SU-DHL-6 (cell line): ENCODE results near the gene TMEM120B.

Source experiments
- H2AFZ ChIP-seq: fragments of 200-600 bp; sonication (generic); 2 replicates; pipeline ENCODE4 v1.6.1; 2014; ENCODE audit warnings: low read depth, mild to moderate bottlenecking, moderate library complexity, mixed read lengths, antibody characterized with exemption, low read length; ENCODE audit not compliant: severe bottlenecking
- H3F3A ChIP-seq: fragments of 200-600 bp; shearing (Covaris generic); 2 replicates; pipeline ENCODE4 v1.6.0; 2016; ENCODE audit warnings: antibody characterized with exemption, mild to moderate bottlenecking; ENCODE audit not compliant: insufficient read depth
- H3K27ac ChIP-seq: fragments of 200-600 bp; sonication (generic); 2 replicates; pipeline ENCODE4 v1.5.1; 2016; ENCODE audit warnings: low read depth, mild to moderate bottlenecking, low read length, moderate library complexity, mixed read lengths
- H3K27me3 ChIP-seq: fragments of 200-600 bp; sonication (generic), shearing (Covaris generic); 2 replicates; pipeline ENCODE4 v1.6.0; 2014; ENCODE audit warnings: mild to moderate bottlenecking, low read length
- H3K36me3 ChIP-seq: fragments of 200-600 bp; sonication (generic); 2 replicates; pipeline ENCODE4 v1.6.1; 2014; ENCODE audit warnings: mild to moderate bottlenecking, low read length, mixed read lengths
- H3K4me2 ChIP-seq: fragments of 300-600, 200-600 bp; shearing (Covaris generic), sonication (generic); 2 replicates; pipeline ENCODE4 v1.6.0; 2014; ENCODE audit warnings: low read length, low read depth, mild to moderate bottlenecking; ENCODE audit not compliant: poor library complexity, severe bottlenecking
- H3K4me3 ChIP-seq: fragments of 200-600 bp; sonication (generic); 2 replicates; pipeline ENCODE4 v1.5.1; 2014; ENCODE audit warnings: antibody characterized with exemption, low read length, mild to moderate bottlenecking, mixed read lengths; ENCODE audit not compliant: insufficient read depth, poor library complexity, severe bottlenecking
- H3K79me2 ChIP-seq: fragments of 200-600 bp; sonication (generic); 2 replicates; pipeline ENCODE4 v1.6.1; 2014; ENCODE audit warnings: mild to moderate bottlenecking, low read length, moderate library complexity; ENCODE audit not compliant: insufficient read depth
- H3K9ac ChIP-seq: fragments of 200-600 bp; sonication (generic); 2 replicates; pipeline ENCODE4 v1.7.0; 2014; ENCODE audit warnings: mild to moderate bottlenecking, low read length
- H3K9me2 ChIP-seq: fragments of 200-600 bp; sonication (generic); replicated peaks from 2 replicates; pipeline ENCODE4 v1.6.1; 2014; ENCODE audit warnings: low read length; ENCODE audit not compliant: insufficient read depth
- H3K9me3 ChIP-seq: fragments of 200-600 bp; sonication (generic); 2 replicates; pipeline ENCODE4 v1.6.1; 2014; ENCODE audit warnings: low read length, mixed read lengths; ENCODE audit not compliant: insufficient read depth
- H4K20me1 ChIP-seq: fragments of 200-600 bp; sonication (generic); 2 replicates; pipeline ENCODE4 v1.6.1; 2014; ENCODE audit warnings: low read depth, mild to moderate bottlenecking, antibody characterized with exemption, low read length, moderate library complexity, mixed read lengths
- EZH2phosphoT487 ChIP-seq: fragments of 200-600 bp; sonication (generic), shearing (Covaris generic); conservative IDR thresholded peaks from 2 replicates; pipeline ENCODE4 v1.6.1; 2018; ENCODE audit warnings: mild to moderate bottlenecking, antibody characterized with exemption, low read length, moderate library complexity, mixed read lengths
- TF ChIP-seq, protein P1 (sequence below): fragments of 200-600 bp; sonication (generic); IDR thresholded peaks from one replicate; pipeline ENCODE4 v1.5.1; 2017; ENCODE audit warnings: antibody characterized with exemption, mild to moderate bottlenecking, low read length, moderate library complexity; ENCODE audit not compliant: insufficient read depth, poor library complexity, severe bottlenecking

The TMEM120B gene

DNA sequence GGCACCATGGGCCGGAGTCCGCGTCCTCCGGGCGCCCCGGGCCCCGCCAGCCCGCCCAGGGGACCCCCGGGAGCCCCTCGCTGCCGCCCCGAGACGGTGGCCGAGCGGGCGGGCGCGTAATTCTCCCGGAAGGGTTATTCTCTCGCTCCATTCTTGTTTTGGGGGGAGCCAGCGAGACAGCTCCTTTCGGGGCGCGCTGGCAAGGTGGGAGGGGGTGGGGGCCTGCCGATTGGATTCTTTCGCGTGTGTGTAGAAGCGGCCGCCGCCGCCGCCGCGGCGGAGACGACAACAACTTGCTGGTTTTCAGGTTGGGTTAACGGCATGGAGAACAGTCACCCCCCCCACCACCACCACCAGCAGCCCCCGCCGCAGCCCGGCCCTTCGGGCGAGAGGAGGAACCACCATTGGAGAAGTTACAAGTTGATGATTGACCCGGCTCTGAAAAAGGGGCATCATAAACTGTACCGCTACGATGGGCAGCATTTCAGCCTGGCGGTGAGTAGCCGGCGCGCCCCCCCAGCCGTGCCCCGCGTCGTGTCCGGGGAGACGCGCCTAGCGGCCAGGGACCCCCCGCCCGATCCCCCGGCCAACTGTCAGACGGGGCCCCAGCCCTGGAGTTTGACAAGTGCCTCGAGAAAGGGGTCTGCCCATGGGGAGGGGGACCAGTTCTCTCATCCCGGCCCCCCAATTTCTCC, 92.0 kb downstream of the TMEM120B start:
- Histone ChIP-seq H3K9me3 (no peaks in the 10 kb centered on the region), H3K9me2 (no peaks in the 10 kb centered on the region), H3F3A (peaks cover 28% of the 10 kb centered on the region), H3K36me3 (no peaks in the 10 kb centered on the region), H3K27ac (peak overlapping the region; percentile 97), H3K4me2 (peak overlapping the region; percentile 96), H3K79me2 (peaks cover 37% of the 10 kb centered on the region), H4K20me1 (no peaks in the 10 kb centered on the region), H3K9ac (peak overlapping the region; percentile 77), H2AFZ (no peak overlapping the region), H3K4me3 (peak overlapping the region; percentile 63), H3K27me3 (no peaks in the 10 kb centered on the region)
- TF ChIP-seq, protein P1, sequence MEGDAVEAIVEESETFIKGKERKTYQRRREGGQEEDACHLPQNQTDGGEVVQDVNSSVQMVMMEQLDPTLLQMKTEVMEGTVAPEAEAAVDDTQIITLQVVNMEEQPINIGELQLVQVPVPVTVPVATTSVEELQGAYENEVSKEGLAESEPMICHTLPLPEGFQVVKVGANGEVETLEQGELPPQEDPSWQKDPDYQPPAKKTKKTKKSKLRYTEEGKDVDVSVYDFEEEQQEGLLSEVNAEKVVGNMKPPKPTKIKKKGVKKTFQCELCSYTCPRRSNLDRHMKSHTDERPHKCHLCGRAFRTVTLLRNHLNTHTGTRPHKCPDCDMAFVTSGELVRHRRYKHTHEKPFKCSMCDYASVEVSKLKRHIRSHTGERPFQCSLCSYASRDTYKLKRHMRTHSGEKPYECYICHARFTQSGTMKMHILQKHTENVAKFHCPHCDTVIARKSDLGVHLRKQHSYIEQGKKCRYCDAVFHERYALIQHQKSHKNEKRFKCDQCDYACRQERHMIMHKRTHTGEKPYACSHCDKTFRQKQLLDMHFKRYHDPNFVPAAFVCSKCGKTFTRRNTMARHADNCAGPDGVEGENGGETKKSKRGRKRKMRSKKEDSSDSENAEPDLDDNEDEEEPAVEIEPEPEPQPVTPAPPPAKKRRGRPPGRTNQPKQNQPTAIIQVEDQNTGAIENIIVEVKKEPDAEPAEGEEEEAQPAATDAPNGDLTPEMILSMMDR = no peak
- TF ChIP-seq EZH2phosphoT487 = no peak

DNA sequence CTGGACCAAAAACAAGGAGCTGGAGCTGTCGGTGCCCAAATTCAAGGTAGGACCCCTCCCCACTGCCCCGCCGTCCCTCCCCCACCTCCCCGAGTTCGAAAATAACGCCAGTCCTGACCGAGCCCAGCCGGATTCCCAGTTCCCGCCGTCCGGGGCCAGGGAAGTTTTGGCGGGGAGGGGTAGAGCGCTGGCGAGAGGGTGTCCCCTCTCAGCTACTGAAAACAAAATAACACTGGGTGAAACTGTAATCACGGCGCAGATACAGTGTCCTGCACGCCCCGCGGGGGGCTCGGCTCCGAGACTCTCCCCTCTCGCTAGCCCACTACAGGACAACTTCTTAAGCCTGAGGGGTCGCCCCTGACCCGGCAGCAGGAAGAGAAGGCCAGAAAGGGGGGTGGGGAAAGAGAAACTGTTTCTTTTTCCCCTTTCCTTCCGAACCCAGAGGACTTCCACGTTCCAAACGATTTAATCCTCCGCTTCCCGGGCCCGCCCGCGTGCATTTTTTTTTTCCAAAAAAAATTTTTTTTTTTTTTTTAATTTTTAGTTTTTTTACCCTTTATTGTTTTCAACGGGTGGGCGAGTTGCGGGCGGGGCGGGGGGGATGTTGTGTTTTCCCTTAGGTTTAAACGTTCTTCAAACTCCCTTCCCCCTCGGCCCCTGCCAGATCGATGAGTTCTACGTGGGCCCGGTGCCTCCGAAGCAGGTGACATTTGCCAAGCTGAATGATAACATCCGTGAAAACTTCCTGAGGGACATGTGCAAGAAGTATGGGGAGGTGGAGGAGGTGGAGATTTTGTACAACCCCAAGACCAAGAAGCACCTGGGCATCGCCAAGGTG, 92.8 kb downstream of the TMEM120B start:
- Histone ChIP-seq H3K36me3 (no peaks in the 10 kb centered on the region), H3F3A (peaks cover 28% of the 10 kb centered on the region), H3K27ac (peak overlapping the region; percentile 97), H3K9ac (peak overlapping the region; percentile 77), H3K27me3 (no peaks in the 10 kb centered on the region), H2AFZ (no peak overlapping the region), H4K20me1 (no peaks in the 10 kb centered on the region), H3K4me3 (peak overlapping the region; percentile 63), H3K4me2 (peak overlapping the region; percentile 96), H3K9me3 (no peaks in the 10 kb centered on the region), H3K9me2 (no peaks in the 10 kb centered on the region), H3K79me2 (peaks cover 37% of the 10 kb centered on the region)
- TF ChIP-seq EZH2phosphoT487 = no peak
- TF ChIP-seq, protein P1 = no peak

DNA sequence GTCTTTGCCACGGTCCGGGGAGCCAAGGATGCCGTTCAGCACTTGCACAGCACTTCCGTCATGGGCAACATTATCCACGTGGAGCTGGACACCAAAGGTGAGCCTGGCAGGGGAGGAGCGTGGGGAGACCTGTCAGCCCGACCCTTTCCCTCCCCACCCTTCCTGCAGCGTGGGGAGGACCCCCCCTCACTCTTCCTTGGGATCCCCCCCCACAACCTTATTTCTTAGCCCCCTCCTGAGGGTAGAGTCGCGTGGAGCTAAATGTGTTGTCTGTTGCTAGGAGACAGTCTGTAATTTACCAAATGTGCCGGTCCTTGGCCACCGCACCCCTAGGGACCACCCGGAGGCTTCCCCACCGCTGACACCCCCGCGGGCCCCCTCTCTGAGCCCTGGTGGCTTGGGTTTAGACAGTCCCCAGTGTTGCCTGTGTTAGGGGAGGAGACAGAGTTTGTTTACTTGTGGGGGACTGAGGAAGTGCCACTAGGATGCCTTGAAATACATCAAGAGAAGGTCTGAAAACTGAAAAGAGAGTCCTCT, 93.5 kb downstream of the TMEM120B start:
- no peak overlapping the region for H2AFZ ChIP-seq
- H3K79me2 ChIP-seq = peaks cover 39% of the 10 kb centered on the region
- H3K27ac ChIP-seq = peak overlapping the region; percentile 97
- peak overlapping the region; percentile 96 for H3K4me2 ChIP-seq
- H3F3A ChIP-seq = peaks cover 33% of the 10 kb centered on the region
- H4K20me1 ChIP-seq = no peaks in the 10 kb centered on the region
- H3K9ac ChIP-seq = peak overlapping the region; percentile 77
- no peaks in the 10 kb centered on the region for H3K9me2 ChIP-seq
- peak overlapping the region; percentile 63 for H3K4me3 ChIP-seq
- H3K36me3 ChIP-seq = no peaks in the 10 kb centered on the region
- no peak for TF ChIP-seq EZH2phosphoT487
- no peaks in the 10 kb centered on the region for H3K27me3 ChIP-seq
- H3K9me3 ChIP-seq = no peaks in the 10 kb centered on the region
